ENCODE results near the gene MYO1C.
"Not testable (repeated sequence)": the region's sequence is repeated elsewhere in the genome, so short reads cannot be mapped to it uniquely, and the experiment has no call there.

MYO1C gene

GRCh38 chr17:1511756-1512321, 19.4 kb upstream of the MYO1C start:
- Histone ChIP-seq H3K4me1 (ENCODE audit: low read length) (peaks cover 5% of the 10 kb centered on the region), H2AFZ (ENCODE audit: low read depth, low read length) (no peak overlapping the region), H3K79me2 (ENCODE audit: low read length) (peaks cover 6% of the 10 kb centered on the region; the same call in 1 of the 2 replicates), H3K27me3 (ENCODE audit: low read depth, low read length) (no peaks in the 10 kb centered on the region), H4K20me1 (ENCODE audit: insufficient read depth, low read length) (no peaks in the 10 kb centered on the region), H3K27ac (ENCODE audit: low read length) (no peak overlapping the region), H3K4me3 (ENCODE audit: low read length) (no peak overlapping the region), H3K9ac (ENCODE audit: low read length) (no peak overlapping the region), H3K36me3 (replicated peaks; ENCODE audit: low read depth, low read length) (no peaks in the 10 kb centered on the region), H3K4me2 (ENCODE audit: low read length) (no peak overlapping the region), H3K9me3 (ENCODE audit: insufficient read depth, low read length) (no peaks in the 10 kb centered on the region)
- no peak for TF ChIP-seq CTCF (IDR thresholded peaks at IDR 0.05; ENCODE audit: low read depth, low read length)
- no peak for TF ChIP-seq EZH2phosphoT487 (IDR thresholded peaks at IDR 0.05; ENCODE audit: low read depth)

- H3K36me3 ChIP-seq (replicated peaks; ENCODE audit: low read depth, low read length), result no peaks in the 10 kb centered on the region
- H3K4me2 ChIP-seq (ENCODE audit: low read length), result no peak overlapping the region
- H3K4me1 ChIP-seq (ENCODE audit: low read length), result peaks cover 5% of the 10 kb centered on the region
- no peaks in the 10 kb centered on the region for H4K20me1 ChIP-seq (ENCODE audit: insufficient read depth, low read length)
- no peak overlapping the region for H3K9ac ChIP-seq (ENCODE audit: low read length)
- H3K27me3 ChIP-seq (ENCODE audit: low read depth, low read length), result no peaks in the 10 kb centered on the region
- H3K27ac ChIP-seq (ENCODE audit: low read length), result no peak overlapping the region
- H3K9me3 ChIP-seq (ENCODE audit: insufficient read depth, low read length), result no peaks in the 10 kb centered on the region
- no peak for TF ChIP-seq EZH2phosphoT487 (IDR thresholded peaks at IDR 0.05; ENCODE audit: low read depth)
- TF ChIP-seq CTCF (IDR thresholded peaks at IDR 0.05; ENCODE audit: low read depth, low read length), result no peak
- peaks cover 6% of the 10 kb centered on the region; the same call in 1 of the 2 replicates for H3K79me2 ChIP-seq (ENCODE audit: low read length)
- no peak overlapping the region for H2AFZ ChIP-seq (ENCODE audit: low read depth, low read length)
- H3K4me3 ChIP-seq (ENCODE audit: low read length), result no peak overlapping the region
These were observed 18.8 kb upstream of the MYO1C start for GRCh38 chr17:1511290-1511689.

GRCh38 chr17:1509290-1509881, 16.9 kb upstream of the MYO1C start:
- H3K36me3 ChIP-seq (replicated peaks; ENCODE audit: low read depth, low read length), result no peaks in the 10 kb centered on the region
- TF ChIP-seq EZH2phosphoT487 (IDR thresholded peaks at IDR 0.05; ENCODE audit: low read depth) (no peak), CTCF (IDR thresholded peaks at IDR 0.05; ENCODE audit: low read depth, low read length) (no peak)
- H4K20me1 ChIP-seq (ENCODE audit: insufficient read depth, low read length), result no peaks in the 10 kb centered on the region
- no peaks in the 10 kb centered on the region for H3K79me2 ChIP-seq (ENCODE audit: low read length)
- H3K9me3 ChIP-seq (ENCODE audit: insufficient read depth, low read length), result no peaks in the 10 kb centered on the region
- no peak overlapping the region for H3K4me2 ChIP-seq (ENCODE audit: low read length)
- no peaks in the 10 kb centered on the region for H3K27me3 ChIP-seq (ENCODE audit: low read depth, low read length)
- H2AFZ ChIP-seq (ENCODE audit: low read depth, low read length), result no peak overlapping the region
- no peak overlapping the region for H3K4me3 ChIP-seq (ENCODE audit: low read length)
- no peak overlapping the region for H3K9ac ChIP-seq (ENCODE audit: low read length)
- no peak overlapping the region for H3K27ac ChIP-seq (ENCODE audit: low read length)
- no peaks in the 10 kb centered on the region for H3K4me1 ChIP-seq (ENCODE audit: low read length)

GRCh38 chr17:1508709-1509108, 16.2 kb upstream of the MYO1C start:
- not testable (repeated sequence) for H3K27ac ChIP-seq (ENCODE audit: low read length); H3K9ac ChIP-seq (ENCODE audit: low read length); H2AFZ ChIP-seq (ENCODE audit: low read depth, low read length); H3K27me3 ChIP-seq (ENCODE audit: low read depth, low read length); H4K20me1 ChIP-seq (ENCODE audit: insufficient read depth, low read length); H3K79me2 ChIP-seq (ENCODE audit: low read length); H3K4me2 ChIP-seq (ENCODE audit: low read length); H3K9me3 ChIP-seq (ENCODE audit: insufficient read depth, low read length); H3K4me3 ChIP-seq (ENCODE audit: low read length); H3K4me1 ChIP-seq (ENCODE audit: low read length); H3K36me3 ChIP-seq (replicated peaks; ENCODE audit: low read depth, low read length)
